ENCODE results near the gene BRD7. TPM values are rescaled to one million over a fixed set of nuclear protein-coding genes. Genes with fewer than 3 reads are reported as not detected.

BRD7 gene
- total and polyA plus RNA-seq, 7 experiments from 2014 or later = 34.5 to 91.1 (median 84.4) TPM

DNA sequence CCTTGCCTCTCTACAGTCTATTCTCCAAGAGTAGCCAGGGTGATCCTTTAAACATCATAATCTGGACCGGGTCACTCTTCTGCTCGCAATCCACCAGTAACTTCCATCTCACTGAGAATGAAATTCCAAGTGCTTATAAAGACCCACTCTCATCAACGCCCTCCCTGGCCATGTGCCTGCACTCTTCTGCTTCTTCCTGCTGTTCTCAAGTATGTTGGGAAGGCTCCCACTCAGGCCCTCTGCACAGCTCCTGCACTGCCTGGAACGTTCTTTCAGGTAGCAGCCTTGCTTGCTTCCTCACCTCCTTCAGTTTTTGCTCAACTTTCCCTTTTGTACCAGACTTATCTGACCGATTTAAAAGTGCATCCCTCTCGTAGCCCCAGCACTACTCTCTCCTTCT, 44.4 kb downstream of the BRD7 start:
- intact Hi-C loops (cut with micrococcal nuclease) = loop anchor here in 1 of 2 donors (10.0 kb wide), 1 partner anchor 110 kb away; no protein-coding TSS in a partner anchor
- Mint-ChIP-seq H3K27me3 (no peaks in the 10 kb centered on the region), H3K4me1 (peaks cover 23 to 45% (median 41%) of the 10 kb centered on the region in 7 donors), H3K36me3 (peaks cover 0 to 36% (median 9%) of the 10 kb centered on the region in 5 donors), H3K27ac (peak overlapping the region; percentile 44 to 94 (median 88)), H3K4me3 (peak overlapping the region in 5 of 10 donors; percentile 8 to 52 (median 40)), H3K9me3 (no peaks in the 10 kb centered on the region)
- ATAC-seq = no peak
- peaks cover 10 to 28% of the 10 kb centered on the region in 2 donors for H3K4me1 ChIP-seq (ENCODE audit: control insufficient read depth in 2 of 2, insufficient read depth in 2 of 2, low read length in 2 of 2)
- no peak overlapping the region for H3K4me3 ChIP-seq (ENCODE audit: low read length)
- peaks cover 10 to 58% (median 18%) of the 10 kb centered on the region in 3 experiments for H3K36me3 ChIP-seq (ENCODE audit: control insufficient read depth in 2 of 3, insufficient read depth in 3 of 3, low read length in 3 of 3)
- DNase-seq = no peak
- CTCF ChIA-PET = interaction anchor here (0.5 to 12.6 kb wide), 3 partner anchors 29 to 341 kb away, joined by 3 to 203 read pairs (median 9); no protein-coding TSS in a partner anchor
- POLR2A ChIA-PET = interaction anchor here (1.7 to 7.3 kb wide), 2 partner anchors 15 to 50 kb away, joined by 4 to 115 read pairs; no protein-coding TSS in a partner anchor
- H3K27ac ChIP-seq (ENCODE audit: low read depth, low read length) = peak overlapping the region; percentile 59
- H3K27me3 ChIP-seq (ENCODE audit: control insufficient read depth in 2 of 2, insufficient read depth in 2 of 2, low read length in 2 of 2) = no peaks in the 10 kb centered on the region
- H3K9me3 ChIP-seq (ENCODE audit: control insufficient read depth in 2 of 3, low read length in 3 of 3) = no peaks in the 10 kb centered on the region

DNA sequence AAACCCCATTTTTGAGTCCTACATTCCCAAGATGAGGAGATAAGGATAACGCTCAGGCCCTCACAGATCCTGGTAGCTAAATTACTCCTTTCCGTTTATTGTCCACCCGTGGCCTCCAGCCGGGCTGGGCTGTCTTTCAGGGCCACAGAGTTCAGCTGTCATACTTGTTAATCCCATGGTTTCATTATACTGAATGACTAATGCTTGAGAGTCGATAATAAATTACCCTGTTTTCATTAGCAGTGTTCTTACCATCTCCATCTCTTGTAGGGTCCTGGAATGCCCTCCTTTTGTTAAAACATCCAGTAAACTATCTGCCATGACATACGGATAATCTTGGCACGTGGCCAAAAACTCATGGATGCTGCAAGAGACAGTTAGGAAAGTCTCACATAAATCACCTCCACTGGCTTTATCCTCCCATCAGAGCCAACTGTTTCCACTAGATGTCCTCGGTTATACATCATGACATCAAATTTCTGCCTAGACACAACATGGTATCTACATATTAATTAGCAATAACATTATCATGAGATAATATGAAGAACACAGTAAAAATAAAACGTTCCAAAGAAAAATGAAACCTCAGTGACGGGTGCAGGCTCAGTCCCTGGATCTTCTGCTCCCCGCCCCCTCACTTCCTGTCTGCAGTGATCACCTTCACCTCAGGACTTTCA, 45.3 kb downstream of the BRD7 start:
- H3K4me3 ChIP-seq (ENCODE audit: low read length) = no peak overlapping the region
- ChIA-PET CTCF (interaction anchor here (0.7 to 12.6 kb wide), 8 partner anchors 9 to 483 kb away, joined by 3 to 203 read pairs (median 4); no protein-coding TSS in a partner anchor), POLR2A (interaction anchor here (0.6 to 7.3 kb wide), 4 partner anchors 10 to 49 kb away, joined by 3 to 115 read pairs (median 4); no protein-coding TSS in a partner anchor)
- peak overlapping the region; percentile 44 to 94 (median 88) for H3K27ac Mint-ChIP-seq
- intact Hi-C loops (cut with micrococcal nuclease) = loop anchor here in 1 of 2 donors (10.0 kb wide), 1 partner anchor 109 kb away; no protein-coding TSS in a partner anchor
- no peaks in the 10 kb centered on the region for H3K27me3 Mint-ChIP-seq
- no peaks in the 10 kb centered on the region for H3K9me3 Mint-ChIP-seq
- DNase-seq (peak in 2 of 9 donors; percentile 17 to 40), ATAC-seq (no peak)
- peaks cover 10 to 24% of the 10 kb centered on the region in 2 donors for H3K4me1 ChIP-seq (ENCODE audit: control insufficient read depth in 2 of 2, insufficient read depth in 2 of 2, low read length in 2 of 2)
- peak overlapping the region; percentile 59 for H3K27ac ChIP-seq (ENCODE audit: low read depth, low read length)
- H3K4me3 Mint-ChIP-seq = peak overlapping the region in 5 of 10 donors; percentile 12 to 52 (median 40)
- no peaks in the 10 kb centered on the region for H3K27me3 ChIP-seq (ENCODE audit: control insufficient read depth in 2 of 2, insufficient read depth in 2 of 2, low read length in 2 of 2)
- no peaks in the 10 kb centered on the region for H3K9me3 ChIP-seq (ENCODE audit: control insufficient read depth in 2 of 3, low read length in 3 of 3)
- peaks cover 0 to 36% (median 11%) of the 10 kb centered on the region in 5 donors for H3K36me3 Mint-ChIP-seq
- H3K4me1 Mint-ChIP-seq = peaks cover 21 to 51% (median 43%) of the 10 kb centered on the region in 7 donors
- H3K36me3 ChIP-seq (ENCODE audit: control insufficient read depth in 2 of 3, insufficient read depth in 3 of 3, low read length in 3 of 3) = peaks cover 10 to 60% (median 21%) of the 10 kb centered on the region in 3 experiments

DNA sequence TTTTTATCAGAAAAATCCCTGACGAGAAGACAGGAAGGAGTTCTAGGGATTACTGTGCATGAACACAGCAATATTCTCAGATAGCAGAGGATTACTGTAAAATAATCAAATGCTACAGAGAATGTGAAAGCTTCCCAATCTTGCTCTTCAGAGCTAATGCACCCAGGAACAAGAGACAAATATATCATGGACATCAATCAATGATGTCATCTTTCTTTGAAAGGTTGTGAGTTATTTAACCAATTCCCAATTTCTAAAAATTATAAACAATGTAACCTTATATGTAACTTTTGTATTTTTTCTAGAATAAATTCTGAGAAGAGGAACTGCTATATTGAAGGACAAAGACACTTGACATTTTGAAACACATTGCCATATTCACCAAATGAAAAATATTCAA, 46.5 kb downstream of the BRD7 start:
- CTCF ChIA-PET = interaction anchor here (0.5 to 12.6 kb wide), 10 partner anchors 9 to 345 kb away, joined by 3 to 203 read pairs (median 4); no protein-coding TSS in a partner anchor
- Histone ChIP-seq H3K36me3 (ENCODE audit: control insufficient read depth in 2 of 3, insufficient read depth in 3 of 3, low read length in 3 of 3) (peaks cover 15 to 67% (median 30%) of the 10 kb centered on the region in 3 experiments), H3K4me1 (ENCODE audit: control insufficient read depth in 2 of 2, insufficient read depth in 2 of 2, low read length in 2 of 2) (peaks cover 2 to 17% of the 10 kb centered on the region in 2 donors), H3K27ac (ENCODE audit: low read depth, low read length) (no peak overlapping the region), H3K4me3 (ENCODE audit: low read length) (no peak overlapping the region), H3K9me3 (ENCODE audit: control insufficient read depth in 2 of 3, low read length in 3 of 3) (no peaks in the 10 kb centered on the region), H3K27me3 (ENCODE audit: control insufficient read depth in 2 of 2, insufficient read depth in 2 of 2, low read length in 2 of 2) (no peaks in the 10 kb centered on the region)
- intact Hi-C loops (cut with micrococcal nuclease) = loop anchor here in 1 of 2 donors (10.0 kb wide), 1 partner anchor 108 kb away; no protein-coding TSS in a partner anchor
- Mint-ChIP-seq H3K9me3 (no peaks in the 10 kb centered on the region), H3K4me3 (no peak overlapping the region), H3K27ac (peak overlapping the region in 3 of 9 donors; percentile 32 to 78 (median 47)), H3K36me3 (peaks cover 0 to 40% (median 15%) of the 10 kb centered on the region in 5 donors), H3K27me3 (no peaks in the 10 kb centered on the region), H3K4me1 (peaks cover 14 to 41% (median 33%) of the 10 kb centered on the region in 7 donors)
- no peak for ATAC-seq
- POLR2A ChIA-PET = interaction anchor here (1.8 to 1.9 kb wide), 2 partner anchors 34 to 48 kb away, joined by 5 to 10 read pairs; no protein-coding TSS in a partner anchor
- DNase-seq = no peak

DNA sequence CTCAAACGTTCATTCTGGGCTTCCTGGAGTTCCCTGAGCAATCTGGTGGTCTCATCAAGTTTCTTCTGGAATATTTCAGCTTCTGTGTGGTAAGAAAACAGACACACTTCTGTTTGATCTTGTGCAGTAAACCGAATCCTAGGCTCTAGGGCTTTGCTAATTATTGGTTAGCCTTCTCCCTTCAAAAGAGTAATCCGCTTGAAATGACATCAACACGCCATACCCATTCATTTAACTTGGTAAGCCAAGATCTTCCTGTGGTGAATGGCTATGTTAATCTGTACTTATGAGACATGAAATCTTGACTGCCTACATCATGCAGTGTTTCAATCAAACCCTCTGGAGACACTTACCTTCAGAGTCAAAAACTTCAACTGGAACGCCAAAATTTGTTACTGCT, 48.5 kb downstream of the BRD7 start:
- ATAC-seq (no peak), DNase-seq (no peak)
- Mint-ChIP-seq H3K4me3 (no peak overlapping the region), H3K27me3 (no peaks in the 10 kb centered on the region), H3K9me3 (no peaks in the 10 kb centered on the region), H3K36me3 (peaks cover 0 to 46% (median 15%) of the 10 kb centered on the region in 5 donors), H3K4me1 (peaks cover 11 to 31% (median 21%) of the 10 kb centered on the region in 7 donors), H3K27ac (peak overlapping the region in 7 of 9 donors; percentile 14 to 89 (median 71))
- no peak overlapping the region for H3K27ac ChIP-seq (ENCODE audit: low read depth, low read length)
- H3K4me3 ChIP-seq (ENCODE audit: low read length) = no peak overlapping the region
- H3K27me3 ChIP-seq (ENCODE audit: control insufficient read depth in 2 of 2, insufficient read depth in 2 of 2, low read length in 2 of 2) = no peaks in the 10 kb centered on the region
- H3K4me1 ChIP-seq (ENCODE audit: control insufficient read depth in 2 of 2, insufficient read depth in 2 of 2, low read length in 2 of 2) = peaks cover 0 to 10% of the 10 kb centered on the region in 2 donors
- no peaks in the 10 kb centered on the region for H3K9me3 ChIP-seq (ENCODE audit: control insufficient read depth in 2 of 3, low read length in 3 of 3)
- POLR2A ChIA-PET = interaction anchor here (1.9 kb wide), 1 partner anchor 36 kb away, joined by 5 read pairs; no protein-coding TSS in a partner anchor
- CTCF ChIA-PET = interaction anchor here (0.8 kb wide), 1 partner anchor 10 kb away, joined by 4 read pairs; no protein-coding TSS in a partner anchor
- intact Hi-C loops (cut with micrococcal nuclease) = loop anchor here in 1 of 2 donors (10.0 kb wide), 1 partner anchor 106 kb away; no protein-coding TSS in a partner anchor
- peaks cover 25 to 87% (median 40%) of the 10 kb centered on the region in 3 experiments for H3K36me3 ChIP-seq (ENCODE audit: control insufficient read depth in 2 of 3, insufficient read depth in 3 of 3, low read length in 3 of 3)

DNA sequence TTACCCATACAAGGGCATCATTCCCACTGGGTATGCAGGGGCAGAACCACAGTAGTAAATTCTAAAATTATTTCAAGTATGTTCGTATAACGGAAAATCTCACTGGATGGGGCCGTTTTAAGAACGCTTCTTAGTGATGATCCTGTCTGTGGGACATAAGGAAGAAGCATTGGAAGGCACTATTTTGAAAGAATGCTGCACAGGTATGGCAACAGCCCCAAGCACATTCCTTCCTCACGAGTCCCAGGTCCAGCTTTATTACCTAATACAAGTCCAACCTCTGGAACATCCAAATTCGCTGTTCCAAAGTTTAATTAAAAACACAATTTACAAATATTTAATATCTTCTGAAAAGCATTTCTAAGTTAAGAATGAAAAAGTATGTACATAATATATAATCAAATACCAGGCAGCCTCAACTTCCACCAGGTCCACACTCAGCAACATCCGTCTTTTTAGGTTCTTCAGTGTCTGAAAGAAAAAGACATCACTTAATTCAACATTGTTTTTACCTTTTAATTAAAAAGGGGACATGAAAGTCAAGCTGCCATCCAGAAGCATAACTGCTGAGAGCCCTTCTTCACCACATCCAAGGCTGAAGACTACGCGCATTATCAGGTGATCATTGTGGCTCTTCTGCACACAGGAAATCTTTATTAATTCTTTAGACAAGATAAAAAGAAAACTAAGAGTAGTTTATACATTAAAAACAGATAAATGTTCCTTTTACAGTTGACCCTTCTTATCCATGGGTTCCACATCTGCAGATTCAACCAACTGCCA, 49.8 kb downstream of the BRD7 start:
- CTCF ChIA-PET = interaction anchor here (1.0 kb wide), 1 partner anchor 35 kb away, joined by 3 read pairs; no protein-coding TSS in a partner anchor
- Mint-ChIP-seq H3K27me3 (no peaks in the 10 kb centered on the region), H3K4me1 (peaks cover 6 to 24% (median 18%) of the 10 kb centered on the region in 7 donors), H3K4me3 (no peak overlapping the region), H3K27ac (peak overlapping the region in 8 of 9 donors; percentile 14 to 89 (median 70)), H3K36me3 (peaks cover 0 to 50% (median 14%) of the 10 kb centered on the region in 5 donors), H3K9me3 (no peaks in the 10 kb centered on the region)
- DNase-seq (peak in 1 of 9 donors; percentile 13), ATAC-seq (peak; percentile 52)
- Histone ChIP-seq H3K4me3 (ENCODE audit: low read length) (no peak overlapping the region), H3K36me3 (ENCODE audit: control insufficient read depth in 2 of 3, insufficient read depth in 3 of 3, low read length in 3 of 3) (peaks cover 28 to 88% (median 40%) of the 10 kb centered on the region in 3 experiments), H3K27ac (ENCODE audit: low read depth, low read length) (no peak overlapping the region), H3K27me3 (ENCODE audit: control insufficient read depth in 2 of 2, insufficient read depth in 2 of 2, low read length in 2 of 2) (no peaks in the 10 kb centered on the region), H3K4me1 (ENCODE audit: control insufficient read depth in 2 of 2, insufficient read depth in 2 of 2, low read length in 2 of 2) (peaks cover 0 to 6% of the 10 kb centered on the region in 2 donors), H3K9me3 (ENCODE audit: control insufficient read depth in 2 of 3, low read length in 3 of 3) (no peaks in the 10 kb centered on the region)
- POLR2A ChIA-PET = no interaction called here
- intact Hi-C loops (cut with micrococcal nuclease) = no loop called here
